MM.1S (cell line): ENCODE results near the gene MAD1L1.

Experiments
- DNase-seq: peaks from one replicate; pipeline ENCODE4 v3.0.0-alpha.2; 2015
- H2AFZ ChIP-seq: fragments of 300-600 bp; sonication (generic); 2 replicates; pipeline ENCODE4 v1.6.0; 2016; ENCODE audit warnings: antibody characterized with exemption, low read length
- H3F3A ChIP-seq: fragments of 300-600 bp; sonication (generic); 2 replicates; pipeline ENCODE4 v1.6.1; 2016; ENCODE audit warnings: mild to moderate bottlenecking, antibody characterized with exemption, low read length, moderate library complexity, mixed read lengths; ENCODE audit not compliant: insufficient read depth
- H3K27ac ChIP-seq: fragments of 300-600 bp; sonication (generic); 2 replicates; pipeline ENCODE4 v1.5.1; 2016; ENCODE audit warnings: mild to moderate bottlenecking, low read length
- H3K27me3 ChIP-seq: fragments of 300-600 bp; sonication (generic); replicated peaks from 2 replicates; pipeline ENCODE4 v1.6.0; 2016; ENCODE audit warnings: low read length; ENCODE audit not compliant: insufficient read depth
- H3K36me3 ChIP-seq: fragments of 300-600 bp; sonication (generic); replicated peaks from 2 replicates; pipeline ENCODE4 v1.6.1; 2016; ENCODE audit warnings: mild to moderate bottlenecking, low read length, mixed read lengths; ENCODE audit not compliant: insufficient read depth
- H3K4me1 ChIP-seq: fragments of 300-600 bp; sonication (generic); 2 replicates; pipeline ENCODE4 v1.6.1; 2016; ENCODE audit warnings: low read length, mixed read lengths
- H3K4me2 ChIP-seq: fragments of 300-600 bp; sonication (generic); 2 replicates; pipeline ENCODE4 v1.6.0; 2016; ENCODE audit warnings: low read depth, low read length
- H3K4me3 ChIP-seq: fragments of 300-600 bp; sonication (generic); 2 replicates; pipeline ENCODE4 v1.5.1; 2016; ENCODE audit warnings: low read length, mixed read lengths
- H3K79me2 ChIP-seq: fragments of 300-600 bp; sonication (generic); 2 replicates; pipeline ENCODE4 v1.6.1; 2016; ENCODE audit warnings: mixed run types, low read length, mixed read lengths
- H3K9ac ChIP-seq: fragments of 300-600 bp; sonication (generic); 2 replicates; pipeline ENCODE4 v1.6.1; 2016; ENCODE audit warnings: low read length, mixed read lengths
- H3K9me2 ChIP-seq: fragments of 300-600 bp; sonication (generic); replicated peaks from 2 replicates; pipeline ENCODE4 v1.6.1; 2016; ENCODE audit warnings: mild to moderate bottlenecking, low read length, mixed read lengths; ENCODE audit not compliant: insufficient read depth
- H3K9me3 ChIP-seq: fragments of 300-600 bp; sonication (generic); replicated peaks from 2 replicates; pipeline ENCODE4 v1.6.1; 2016; ENCODE audit warnings: mild to moderate bottlenecking, low read length, mixed read lengths; ENCODE audit not compliant: insufficient read depth
- H4K20me1 ChIP-seq: fragments of 300-600 bp; sonication (generic); 2 replicates; pipeline ENCODE4 v1.6.1; 2016; ENCODE audit warnings: mild to moderate bottlenecking, low read length, moderate library complexity, mixed read lengths; ENCODE audit not compliant: insufficient read depth
- CTCF ChIP-seq: fragments of 300-600 bp; sonication (generic); IDR thresholded peaks from 2 replicates; pipeline ENCODE4 v1.5.1; 2016; ENCODE audit warnings: antibody characterized with exemption, low read length, mixed read lengths
- EZH2 ChIP-seq: fragments of 300-600 bp; sonication (generic); optimal IDR thresholded peaks from 2 replicates; pipeline ENCODE3; 2017; ENCODE audit warnings: low read depth, mild to moderate bottlenecking, antibody characterized with exemption, low read length, mixed read lengths
- EZH2phosphoT487 ChIP-seq: fragments of 300-600 bp; sonication (generic); IDR thresholded peaks from 2 replicates; pipeline ENCODE4 v1.6.1; 2018; ENCODE audit warnings: antibody characterized with exemption, low read length

Gene MAD1L1

GRCh38 chr7:2114926-2115759 lies 117.6 kb downstream of the MAD1L1 start:
- no peak overlapping the region for H3K9ac ChIP-seq
- TF ChIP-seq EZH2phosphoT487 = no peak
- no peak for TF ChIP-seq CTCF
- TF ChIP-seq EZH2 = no peak

GRCh38 chr7:2114052-2114451 lies 118.7 kb downstream of the MAD1L1 start:
- no peak overlapping the region for H3K27ac ChIP-seq
- no peak overlapping the region for H3K9ac ChIP-seq
- no peaks in the 10 kb centered on the region for H3K36me3 ChIP-seq
- no peaks in the 10 kb centered on the region for H3K27me3 ChIP-seq
- H3K4me2 ChIP-seq = no peak overlapping the region
- no peaks in the 10 kb centered on the region for H3K4me1 ChIP-seq
- no peak overlapping the region for H2AFZ ChIP-seq
- H3K4me3 ChIP-seq = no peak overlapping the region
- H3F3A ChIP-seq = no peaks in the 10 kb centered on the region
- no peaks in the 10 kb centered on the region for H3K9me3 ChIP-seq
- no peak for DNase-seq
- no peak for TF ChIP-seq CTCF
- no peak for TF ChIP-seq EZH2phosphoT487
- no peak for TF ChIP-seq EZH2
- no peaks in the 10 kb centered on the region for H4K20me1 ChIP-seq
- no peaks in the 10 kb centered on the region for H3K79me2 ChIP-seq
- H3K9me2 ChIP-seq = no peaks in the 10 kb centered on the region

More at GRCh38 chr7:2114926-2115759, 117.6 kb downstream of the MAD1L1 start:
- H3K36me3 ChIP-seq = no peaks in the 10 kb centered on the region
- no peaks in the 10 kb centered on the region for H3K4me1 ChIP-seq
- H3K4me3 ChIP-seq = no peak overlapping the region
- H3K4me2 ChIP-seq = no peak overlapping the region
- H3K9me3 ChIP-seq = no peaks in the 10 kb centered on the region
- H3K27ac ChIP-seq = no peak overlapping the region
- H2AFZ ChIP-seq = no peak overlapping the region
- H3K9me2 ChIP-seq = no peaks in the 10 kb centered on the region
- no peak for DNase-seq
- no peaks in the 10 kb centered on the region for H3F3A ChIP-seq
- no peaks in the 10 kb centered on the region for H3K79me2 ChIP-seq
- no peaks in the 10 kb centered on the region for H4K20me1 ChIP-seq
- no peaks in the 10 kb centered on the region for H3K27me3 ChIP-seq

- Histone ChIP-seq H3K4me1 (no peaks in the 10 kb centered on the region), H3F3A (no peaks in the 10 kb centered on the region), H3K27me3 (no peaks in the 10 kb centered on the region), H3K36me3 (no peaks in the 10 kb centered on the region), H3K79me2 (no peaks in the 10 kb centered on the region), H3K4me3 (no peak overlapping the region), H3K27ac (no peak overlapping the region), H3K9me2 (no peaks in the 10 kb centered on the region), H2AFZ (no peak overlapping the region), H3K4me2 (no peak overlapping the region), H3K9me3 (no peaks in the 10 kb centered on the region), H4K20me1 (no peaks in the 10 kb centered on the region), H3K9ac (no peak overlapping the region)
- no peak for DNase-seq
- TF ChIP-seq EZH2 (no peak), CTCF (no peak), EZH2phosphoT487 (no peak)
Measured at GRCh38 chr7:2112261-2113198, 120.2 kb downstream of the MAD1L1 start.
